Smooth muscle cell (in vitro differentiated cells): ENCODE data around the gene RABGAP1. TPM values are rescaled to one million over a fixed set of nuclear protein-coding genes. Genes with fewer than 3 reads are reported as not detected.

Experiments used
- DNase-seq: peaks from one replicate; lab custom pipeline; 2025; ENCODE audit not compliant: unreplicated experiment; lab: John Stamatoyannopoulos, UW
- H2AFZ ChIP-seq: fragments of 200-600 bp; sonication (generic); 2 replicates; pipeline ENCODE4 v1.6.0; 2016; ENCODE audit warnings: antibody characterized with exemption, low read depth, mild to moderate bottlenecking
- H3F3A ChIP-seq: fragments of 200-600 bp; sonication (generic); 2 replicates; pipeline ENCODE4 v1.6.0; 2017; ENCODE audit warnings: antibody characterized with exemption, low read depth
- H3K27ac ChIP-seq: fragments of 200-600 bp; sonication (generic); 2 replicates; pipeline ENCODE4 v1.5.1; 2016; ENCODE audit warnings: low read depth, mild to moderate bottlenecking
- H3K27me3 ChIP-seq: fragments of 200-600 bp; sonication (generic); 2 replicates; pipeline ENCODE4 v1.6.1; 2016; ENCODE audit warnings: low read depth, mild to moderate bottlenecking
- H3K36me3 ChIP-seq: fragments of 200-600 bp; sonication (generic); 2 replicates; pipeline ENCODE4 v1.5.1; 2016; ENCODE audit warnings: low read depth
- H3K4me1 ChIP-seq: fragments of 200-600 bp; sonication (generic); 2 replicates; pipeline ENCODE4 v1.5.1; 2016; ENCODE audit warnings: low read depth
- H3K4me2 ChIP-seq: fragments of 200-600 bp; sonication (generic); 2 replicates; pipeline ENCODE4 v1.6.0; 2016; ENCODE audit warnings: mild to moderate bottlenecking
- H3K4me3 ChIP-seq: fragments of 200-600 bp; sonication (generic); 2 replicates; pipeline ENCODE4 v1.5.1; 2016; ENCODE audit warnings: mild to moderate bottlenecking
- H3K79me2 ChIP-seq: fragments of 200-600 bp; sonication (generic); 2 replicates; pipeline ENCODE4 v1.6.0; 2016; ENCODE audit warnings: low read depth, mild to moderate bottlenecking
- H3K9ac ChIP-seq: fragments of 200-600 bp; sonication (generic); 2 replicates; pipeline ENCODE4 v1.6.0; 2016; ENCODE audit warnings: low read depth
- H3K9me3 ChIP-seq: fragments of 200-600 bp; sonication (generic); replicated peaks from 2 replicates; pipeline ENCODE4 v1.5.1; 2016; ENCODE audit warnings: low read depth
- H4K20me1 ChIP-seq: fragments of 200-600 bp; sonication (generic); 2 replicates; pipeline ENCODE4 v1.6.0; 2016; ENCODE audit warnings: low read depth
- CTCF ChIP-seq: fragments of 200-600 bp; sonication (generic); IDR thresholded peaks from 2 replicates; pipeline ENCODE4 v1.5.1; 2017; ENCODE audit warnings: borderline replicate concordance, mild to moderate bottlenecking, antibody characterized with exemption; ENCODE audit not compliant: insufficient read depth, poor library complexity, severe bottlenecking
- WGBS: methylation state at CpG from one replicate; pipeline ENCODE4 v1.1.7; 2016; ENCODE audit warnings: low lambda C conversion rate; 5-methylcytosine and 5-hydroxymethylcytosine counted together
- polyA plus RNA-seq: library from polyadenylated mRNA; unstranded; fragments of >200 nt; fragmentation: Nextera tagmentation; extraction: Ambion mirVana; gene quantifications from 2 replicates; pipeline ENCODE4 v1.2.1, GENCODE V29; 2016
- total RNA-seq: library from RNA; depleted of rRNA; stranded (reverse); fragments of >200 nt; gene quantifications from 2 replicates; pipeline ENCODE4 v1.2.3, GENCODE V29; 2014

The RABGAP1 gene
- total and polyA plus RNA-seq, 2 experiments from 2014 or later = 13.5 to 31.8 TPM

DNA sequence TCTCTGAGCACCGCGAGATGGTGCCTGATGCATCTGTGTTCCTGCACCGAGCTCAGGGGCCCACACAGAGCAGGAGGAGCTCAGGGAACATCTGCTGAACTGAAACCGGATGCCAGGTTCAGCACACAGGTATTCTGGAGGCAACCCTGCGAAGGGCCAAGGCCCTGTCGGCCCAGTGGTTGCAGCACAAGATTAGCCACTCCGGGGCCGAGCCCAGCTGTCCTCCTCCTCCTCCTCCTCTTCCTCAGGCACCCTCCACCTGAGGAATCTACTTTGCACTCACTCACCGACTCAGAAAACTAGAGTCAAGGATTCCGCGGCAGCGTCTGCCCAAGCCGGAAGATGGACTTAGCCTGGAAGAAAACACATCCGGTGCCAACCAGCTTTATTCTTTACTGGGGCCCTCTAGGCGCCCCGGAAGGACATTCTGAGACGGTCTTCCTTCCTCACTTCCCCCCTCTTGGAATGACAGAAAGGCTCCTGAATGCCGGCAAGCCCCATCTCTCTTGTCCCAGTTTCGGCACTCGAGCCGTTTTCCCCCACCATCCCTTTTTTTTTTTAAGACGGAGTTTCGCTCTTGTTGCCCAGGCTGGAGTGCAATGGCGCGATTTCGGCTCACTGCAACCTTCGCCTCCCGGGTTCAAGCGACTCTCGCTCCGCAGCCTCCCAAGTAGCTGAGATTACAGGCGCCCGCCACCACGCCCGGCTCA lies 27.7 kb upstream of the RABGAP1 start, which contains the start of gene ZBTB6:
ZBTB6 (minus strand) TSS at position 360 of the 710 bp plus-strand sequence. CDS start 1,251 bp downstream, outside the sequence.
- Histone ChIP-seq H2AFZ (peak within 1 kb of the TSS; percentile 93), H3F3A (peaks cover 6% of the 10 kb centered on the region), H3K36me3 (no peaks in the 10 kb centered on the region), H3K4me3 (peak within 1 kb of the TSS; percentile 77), H3K4me1 (peaks cover 10% of the 10 kb centered on the region), H3K9me3 (no peaks in the 10 kb centered on the region), H3K9ac (peak within 1 kb of the TSS; percentile 84), H3K27me3 (no peaks in the 10 kb centered on the region), H3K27ac (peak within 1 kb of the TSS; percentile 86), H3K79me2 (peaks cover 52% of the 10 kb centered on the region), H4K20me1 (no peaks in the 10 kb centered on the region), H3K4me2 (peak within 1 kb of the TSS; percentile 95)
- peak; percentile 36 for DNase-seq
- no peak for TF ChIP-seq CTCF
- WGBS = under 1% methylated on average over 35 of the region's 35 CpGs

GRCh38 chr9:122918310-122918709 lies 22.5 kb upstream of the RABGAP1 start:
- Histone ChIP-seq H3K27ac (no peak overlapping the region), H3K27me3 (no peaks in the 10 kb centered on the region), H3K79me2 (peaks cover 29% of the 10 kb centered on the region), H3K4me3 (no peak overlapping the region), H3F3A (peaks cover 6% of the 10 kb centered on the region), H3K4me1 (no peaks in the 10 kb centered on the region), H3K4me2 (no peak overlapping the region), H3K36me3 (no peaks in the 10 kb centered on the region), H3K9ac (no peak overlapping the region), H2AFZ (no peak overlapping the region), H4K20me1 (peaks cover 11% of the 10 kb centered on the region), H3K9me3 (no peaks in the 10 kb centered on the region)
- WGBS = 90% methylated on average over 2 of the region's 2 CpGs
- no peak for TF ChIP-seq CTCF
- DNase-seq = no peak

GRCh38 chr9:122922713-122923112 lies 18.1 kb upstream of the RABGAP1 start:
- Histone ChIP-seq H2AFZ (no peak overlapping the region), H3K79me2 (peaks cover 62% of the 10 kb centered on the region), H3K27me3 (no peaks in the 10 kb centered on the region), H3K27ac (no peak overlapping the region), H3F3A (peaks cover 2% of the 10 kb centered on the region), H3K9me3 (no peaks in the 10 kb centered on the region), H4K20me1 (peaks cover 37% of the 10 kb centered on the region), H3K4me1 (no peaks in the 10 kb centered on the region), H3K36me3 (no peaks in the 10 kb centered on the region), H3K9ac (no peak overlapping the region), H3K4me2 (no peak overlapping the region), H3K4me3 (no peak overlapping the region)
- WGBS = 88% methylated on average over 8 of the region's 8 CpGs
- no peak for TF ChIP-seq CTCF
- DNase-seq = no peak

DNA sequence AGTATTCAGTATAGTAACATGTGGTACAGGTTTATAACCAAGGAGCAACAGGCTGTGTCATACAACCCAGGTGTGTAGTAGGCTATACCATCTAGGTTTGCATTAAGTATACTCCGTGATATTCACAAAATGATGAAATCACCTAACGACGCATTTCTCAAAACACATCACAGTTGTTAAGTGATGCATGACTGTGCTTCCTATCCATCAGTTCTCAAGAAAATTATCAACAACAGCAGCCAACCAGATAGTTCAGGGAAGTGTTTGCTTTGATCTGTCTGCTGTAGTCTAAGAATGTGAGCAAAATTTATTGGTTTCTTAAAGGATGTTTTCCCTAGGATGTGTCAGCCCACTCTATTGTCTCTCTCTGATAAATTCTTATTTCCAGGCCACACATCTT lies 16.9 kb upstream of the RABGAP1 start:
- no peak for TF ChIP-seq CTCF
- Histone ChIP-seq H2AFZ (no peak overlapping the region), H3K36me3 (no peaks in the 10 kb centered on the region), H3K9me3 (no peaks in the 10 kb centered on the region), H3K27me3 (no peaks in the 10 kb centered on the region), H3K9ac (no peak overlapping the region), H3K79me2 (peaks cover 69% of the 10 kb centered on the region), H3F3A (no peaks in the 10 kb centered on the region), H3K4me2 (no peak overlapping the region), H3K4me3 (no peak overlapping the region), H3K27ac (no peak overlapping the region), H3K4me1 (no peaks in the 10 kb centered on the region), H4K20me1 (peaks cover 37% of the 10 kb centered on the region)
- no peak for DNase-seq
- WGBS = 87% methylated on average over 3 of the region's 3 CpGs
